Naive B cell (primary cell): Measurements from ENCODE around the gene CIDEC. TPM values are rescaled to one million over a fixed set of nuclear protein-coding genes. Genes with fewer than 3 reads are reported as not detected.
A peak's percentile ranks its signal among the peaks of the same experiment; 100 is the strongest.

ENCODE experiments used
- ATAC-seq, 2 donors: fragments of 150-1000 bp; cut with Tn5 transposase; 2 replicates each; pipeline ENCODE4 v1.10.0; 2021; ENCODE audit warnings: low read depth in 2 of 2, mild to moderate bottlenecking in 2 of 2, moderate library complexity in 2 of 2
- DNase-seq: peaks from one replicate; pipeline ENCODE4 v3.0.0; 2022
- H3K27ac Mint-ChIP-seq, 6 donors: one replicate each; pipeline ENCODE4 v1.8.0; 2020 to 2022; ENCODE audit warnings: mild to moderate bottlenecking in 6 of 6, mixed read lengths in 6 of 6, moderate library complexity in 5 of 6, inconsistent platforms in 2 of 6
- H3K27me3 Mint-ChIP-seq, 3 donors: one replicate each; pipeline ENCODE4 v1.8.0; 2021 to 2022; ENCODE audit warnings: mixed read lengths in 3 of 3, mild to moderate bottlenecking in 1 of 3
- H3K36me3 Mint-ChIP-seq, 2 donors: one replicate each; pipeline ENCODE4 v1.8.0; 2020 to 2022; ENCODE audit warnings: mixed read lengths in 2 of 2, inconsistent platforms in 1 of 2, mild to moderate bottlenecking in 1 of 2
- H3K4me1 Mint-ChIP-seq, 3 donors: one replicate each; pipeline ENCODE4 v1.8.0; 2020 to 2022; ENCODE audit warnings: mixed read lengths in 3 of 3, inconsistent platforms in 1 of 3, mild to moderate bottlenecking in 1 of 3, moderate library complexity in 1 of 3
- H3K4me3 Mint-ChIP-seq, 8 donors: one replicate each; pipeline ENCODE4 v1.8.0; 2020 to 2022; ENCODE audit warnings: mild to moderate bottlenecking in 8 of 8, mixed read lengths in 8 of 8, moderate library complexity in 8 of 8, inconsistent platforms in 2 of 8
- H3K9me3 Mint-ChIP-seq, 7 donors: one replicate each; pipeline ENCODE4 v1.8.0; 2020 to 2022; ENCODE audit warnings: mixed read lengths in 7 of 7, mild to moderate bottlenecking in 5 of 7, inconsistent platforms in 2 of 7, moderate library complexity in 1 of 7
- polyA plus RNA-seq, 6 donors: library from polyadenylated mRNA; unstranded; fragments of 300-500 nt; fragmentation: Illumina TruSeq; gene quantifications; one replicate each; pipeline ENCODE4 v1.2.3, GENCODE V29; 2021; ENCODE audit warnings: low read depth in 6 of 6

The CIDEC gene
- polyA plus RNA-seq, 6 donors from 2014 or later, result 0.36 TPM; not detected in 5

- H3K27me3 Mint-ChIP-seq, result peaks cover 0 to 3% (median 2%) of the 10 kb centered on the region in 3 donors
- no peak for ATAC-seq
- DNase-seq, result no peak
- H3K36me3 Mint-ChIP-seq, result no peaks in the 10 kb centered on the region
- H3K4me3 Mint-ChIP-seq, result peak overlapping the region in 2 of 8 donors; percentile 71 to 80
- H3K9me3 Mint-ChIP-seq, result no peaks in the 10 kb centered on the region
- peaks cover 16 to 28% (median 25%) of the 10 kb centered on the region in 3 donors for H3K4me1 Mint-ChIP-seq
- H3K27ac Mint-ChIP-seq, result no peak overlapping the region
Measured at GRCh38 chr3:9846231-9846630, 33.8 kb downstream of the CIDEC start.

GRCh38 chr3:9843715-9844438, 36.2 kb downstream of the CIDEC start, which contains the start of gene RPUSD3:
RPUSD3 (minus strand) TSS chr3:9844008; CDS start chr3:9843990, 18 bp downstream.
- ATAC-seq, result peak; percentile 99 to 100

GRCh38 chr3:9841015-9841414, 39.0 kb downstream of the CIDEC start:
- peak overlapping the region in 2 of 6 donors; percentile 72 to 89 for H3K27ac Mint-ChIP-seq
- no peaks in the 10 kb centered on the region for H3K36me3 Mint-ChIP-seq
- H3K9me3 Mint-ChIP-seq, result no peaks in the 10 kb centered on the region
- DNase-seq (no peak), ATAC-seq (no peak)
- no peaks in the 10 kb centered on the region for H3K27me3 Mint-ChIP-seq
- H3K4me3 Mint-ChIP-seq, result peak overlapping the region in 3 of 8 donors; percentile 49 to 100 (median 64)
- H3K4me1 Mint-ChIP-seq, result peaks cover 16 to 28% (median 25%) of the 10 kb centered on the region in 3 donors

More at GRCh38 chr3:9843715-9844438, 36.2 kb downstream of the CIDEC start, which contains the start of gene RPUSD3:
- Mint-ChIP-seq H3K36me3 (no peaks in the 10 kb centered on the region), H3K9me3 (no peaks in the 10 kb centered on the region), H3K4me1 (peaks cover 16 to 28% (median 25%) of the 10 kb centered on the region in 3 donors), H3K27ac (peak within 1 kb of the TSS; percentile 88 to 95 (median 92)), H3K4me3 (peak within 1 kb of the TSS; percentile 98 to 100 (median 99)), H3K27me3 (no peaks in the 10 kb centered on the region)
- peak; percentile 95 for DNase-seq

GRCh38 chr3:9838856-9839255, 41.2 kb downstream of the CIDEC start:
- Mint-ChIP-seq H3K27ac (no peak overlapping the region), H3K4me1 (peaks cover 15 to 27% (median 19%) of the 10 kb centered on the region in 3 donors), H3K4me3 (peak overlapping the region in 1 of 8 donors; percentile 54), H3K9me3 (no peaks in the 10 kb centered on the region), H3K36me3 (no peaks in the 10 kb centered on the region), H3K27me3 (no peaks in the 10 kb centered on the region)
- no peak for DNase-seq
- no peak for ATAC-seq

- peak overlapping the region in 2 of 8 donors; percentile 54 to 73 for H3K4me3 Mint-ChIP-seq
- H3K27me3 Mint-ChIP-seq, result no peaks in the 10 kb centered on the region
- H3K27ac Mint-ChIP-seq, result peak overlapping the region in 3 of 6 donors; percentile 21 to 60 (median 47)
- ATAC-seq (no peak), DNase-seq (no peak)
- H3K4me1 Mint-ChIP-seq, result peaks cover 11 to 18% (median 12%) of the 10 kb centered on the region in 3 donors
- H3K9me3 Mint-ChIP-seq, result no peaks in the 10 kb centered on the region
- no peaks in the 10 kb centered on the region for H3K36me3 Mint-ChIP-seq
Measured at GRCh38 chr3:9837701-9838582, 42.1 kb downstream of the CIDEC start.

- no peaks in the 10 kb centered on the region for H3K27me3 Mint-ChIP-seq
- peak overlapping the region in 1 of 6 donors; percentile 42 for H3K27ac Mint-ChIP-seq
- H3K9me3 Mint-ChIP-seq, result no peaks in the 10 kb centered on the region
- ATAC-seq (no peak), DNase-seq (no peak)
- peaks cover 0 to 5% (median 4%) of the 10 kb centered on the region in 3 donors for H3K4me1 Mint-ChIP-seq
- H3K36me3 Mint-ChIP-seq, result no peaks in the 10 kb centered on the region
- no peak overlapping the region for H3K4me3 Mint-ChIP-seq
Measured at GRCh38 chr3:9834520-9835380, 45.3 kb downstream of the CIDEC start.

- Mint-ChIP-seq H3K27ac (no peak overlapping the region), H3K4me3 (peak overlapping the region in 1 of 8 donors; percentile 42), H3K36me3 (no peaks in the 10 kb centered on the region), H3K27me3 (no peaks in the 10 kb centered on the region), H3K4me1 (peaks cover 0 to 5% (median 0%) of the 10 kb centered on the region in 3 donors), H3K9me3 (no peaks in the 10 kb centered on the region)
- DNase-seq, result no peak
- ATAC-seq, result no peak
Measured at GRCh38 chr3:9833078-9833477, 47.0 kb downstream of the CIDEC start.

GRCh38 chr3:9831253-9831652, 48.8 kb downstream of the CIDEC start:
- Mint-ChIP-seq H3K27ac (no peak overlapping the region), H3K4me3 (no peak overlapping the region), H3K36me3 (no peaks in the 10 kb centered on the region), H3K4me1 (peaks cover 0 to 5% (median 5%) of the 10 kb centered on the region in 3 donors), H3K27me3 (no peaks in the 10 kb centered on the region), H3K9me3 (no peaks in the 10 kb centered on the region)
- no peak for DNase-seq
- no peak for ATAC-seq

GRCh38 chr3:9828801-9829755, 51.0 kb downstream of the CIDEC start:
- DNase-seq (no peak), ATAC-seq (no peak)
- H3K27me3 Mint-ChIP-seq, result no peaks in the 10 kb centered on the region
- H3K9me3 Mint-ChIP-seq, result no peaks in the 10 kb centered on the region
- H3K27ac Mint-ChIP-seq, result no peak overlapping the region
- H3K36me3 Mint-ChIP-seq, result no peaks in the 10 kb centered on the region
- no peak overlapping the region for H3K4me3 Mint-ChIP-seq
- peaks cover 0 to 5% (median 0%) of the 10 kb centered on the region in 3 donors for H3K4me1 Mint-ChIP-seq

GRCh38 chr3:9826815-9827573, 53.1 kb downstream of the CIDEC start:
- DNase-seq (no peak), ATAC-seq (no peak)
- Mint-ChIP-seq H3K9me3 (no peaks in the 10 kb centered on the region), H3K4me3 (no peak overlapping the region), H3K4me1 (peaks cover 0 to 5% (median 0%) of the 10 kb centered on the region in 3 donors), H3K27me3 (no peaks in the 10 kb centered on the region), H3K27ac (no peak overlapping the region), H3K36me3 (no peaks in the 10 kb centered on the region)

- DNase-seq, result no peak
- Mint-ChIP-seq H3K9me3 (no peaks in the 10 kb centered on the region), H3K27me3 (no peaks in the 10 kb centered on the region), H3K27ac (peak overlapping the region in 2 of 6 donors; percentile 29 to 68), H3K4me1 (peaks cover 0 to 5% (median 0%) of the 10 kb centered on the region in 3 donors), H3K4me3 (no peak overlapping the region), H3K36me3 (no peaks in the 10 kb centered on the region)
- no peak for ATAC-seq
Measured at GRCh38 chr3:9825451-9826040, 54.5 kb downstream of the CIDEC start.
